ENCODE results near the gene NFATC2. TPM values are rescaled to one million over a fixed set of nuclear protein-coding genes. Genes with fewer than 3 reads are reported as not detected.
"Not testable (repeated sequence)": the region's sequence is repeated elsewhere in the genome, so short reads cannot be mapped to it uniquely, and the experiment has no call there.

NFATC2 gene
- total and polyA plus RNA-seq, 2 donors: 2.1 to 8.8 TPM

GRCh38 chr20:51354191-51354768, 188.2 kb downstream of the NFATC2 start:
- WGBS: 74% methylated on average over 17 of the region's 17 CpGs
- DNase-seq (ENCODE audit: extremely low spot score): no peak

GRCh38 chr20:51353491-51353890, 189.0 kb downstream of the NFATC2 start:
- no peak for DNase-seq (ENCODE audit: extremely low spot score)
- no peaks in the 10 kb centered on the region for H3K4me1 ChIP-seq (ENCODE audit: insufficient read depth)
- WGBS: 76% methylated on average over 4 of the region's 4 CpGs
- no peaks in the 10 kb centered on the region for H3K36me3 ChIP-seq (ENCODE audit: insufficient read depth)
- no peak overlapping the region for H3K4me3 ChIP-seq (ENCODE audit: low read depth, low read length)
- H3K27ac ChIP-seq (ENCODE audit: low read depth): no peak overlapping the region

More at GRCh38 chr20:51354191-51354768, 188.2 kb downstream of the NFATC2 start:
- H3K27ac ChIP-seq (ENCODE audit: low read depth): no peak overlapping the region
- no peak overlapping the region for H3K4me3 ChIP-seq (ENCODE audit: low read depth, low read length)
- H3K36me3 ChIP-seq (ENCODE audit: insufficient read depth): no peaks in the 10 kb centered on the region
- no peaks in the 10 kb centered on the region for H3K4me1 ChIP-seq (ENCODE audit: insufficient read depth)

- WGBS: 97% methylated on average over 11 of the region's 11 CpGs
- H3K36me3 ChIP-seq (ENCODE audit: insufficient read depth): no peaks in the 10 kb centered on the region
- no peaks in the 10 kb centered on the region for H3K4me1 ChIP-seq (ENCODE audit: insufficient read depth)
- no peak overlapping the region for H3K27ac ChIP-seq (ENCODE audit: low read depth)
- no peak overlapping the region for H3K4me3 ChIP-seq (ENCODE audit: low read depth, low read length)
- DNase-seq (ENCODE audit: extremely low spot score): no peak
Observed at GRCh38 chr20:51352791-51353190, 189.7 kb downstream of the NFATC2 start.

GRCh38 chr20:51350941-51351631, 191.4 kb downstream of the NFATC2 start:
- Histone ChIP-seq H3K4me1 (ENCODE audit: insufficient read depth) (no peaks in the 10 kb centered on the region), H3K27ac (ENCODE audit: low read depth) (no peak overlapping the region), H3K36me3 (ENCODE audit: insufficient read depth) (no peaks in the 10 kb centered on the region), H3K4me3 (ENCODE audit: low read depth, low read length) (no peak overlapping the region)
- WGBS: 32% methylated on average over 6 of the region's 6 CpGs
- no peak for DNase-seq (ENCODE audit: extremely low spot score)

GRCh38 chr20:51348876-51349275, 193.6 kb downstream of the NFATC2 start:
- Histone ChIP-seq H3K36me3 (ENCODE audit: insufficient read depth) (no peaks in the 10 kb centered on the region), H3K4me1 (ENCODE audit: insufficient read depth) (no peaks in the 10 kb centered on the region), H3K27ac (ENCODE audit: low read depth) (no peak overlapping the region), H3K4me3 (ENCODE audit: low read depth, low read length) (no peak overlapping the region)
- DNase-seq (ENCODE audit: extremely low spot score): no peak
- WGBS: 90% methylated on average over 4 of the region's 4 CpGs

- no peak for DNase-seq (ENCODE audit: extremely low spot score)
- no peak overlapping the region for H3K4me3 ChIP-seq (ENCODE audit: low read depth, low read length)
- no peaks in the 10 kb centered on the region for H3K4me1 ChIP-seq (ENCODE audit: insufficient read depth)
- H3K36me3 ChIP-seq (ENCODE audit: insufficient read depth): no peaks in the 10 kb centered on the region
- no peak overlapping the region for H3K27ac ChIP-seq (ENCODE audit: low read depth)
- 67% methylated on average over 1 of the region's 1 CpG for WGBS
Observed at GRCh38 chr20:51347831-51348230, 194.7 kb downstream of the NFATC2 start.

- DNase-seq (ENCODE audit: extremely low spot score): no peak
- Histone ChIP-seq H3K4me1 (ENCODE audit: insufficient read depth) (no peaks in the 10 kb centered on the region), H3K36me3 (ENCODE audit: insufficient read depth) (no peaks in the 10 kb centered on the region), H3K4me3 (ENCODE audit: low read depth, low read length) (no peak overlapping the region), H3K27ac (ENCODE audit: low read depth) (no peak overlapping the region)
- 78% methylated on average over 8 of the region's 8 CpGs for WGBS
Observed at GRCh38 chr20:51346686-51347485, 195.6 kb downstream of the NFATC2 start.

GRCh38 chr20:51345601-51346101, 196.9 kb downstream of the NFATC2 start:
- H3K27ac ChIP-seq (ENCODE audit: low read depth): no peak overlapping the region
- H3K4me3 ChIP-seq (ENCODE audit: low read depth, low read length): no peak overlapping the region
- DNase-seq (ENCODE audit: extremely low spot score): no peak
- WGBS: 65% methylated on average over 8 of the region's 8 CpGs
- no peaks in the 10 kb centered on the region for H3K4me1 ChIP-seq (ENCODE audit: insufficient read depth)
- H3K36me3 ChIP-seq (ENCODE audit: insufficient read depth): no peaks in the 10 kb centered on the region

- 68% methylated on average over 3 of the region's 3 CpGs for WGBS
- H3K4me1 ChIP-seq (ENCODE audit: insufficient read depth); DNase-seq (ENCODE audit: extremely low spot score); H3K36me3 ChIP-seq (ENCODE audit: insufficient read depth); H3K27ac ChIP-seq (ENCODE audit: low read depth); H3K4me3 ChIP-seq (ENCODE audit: low read depth, low read length): not testable (repeated sequence)
Observed at GRCh38 chr20:51343802-51344201, 198.7 kb downstream of the NFATC2 start.

- no peak for DNase-seq (ENCODE audit: extremely low spot score)
- H3K36me3 ChIP-seq (ENCODE audit: insufficient read depth): no peaks in the 10 kb centered on the region
- no peaks in the 10 kb centered on the region for H3K4me1 ChIP-seq (ENCODE audit: insufficient read depth)
- no peak overlapping the region for H3K4me3 ChIP-seq (ENCODE audit: low read depth, low read length)
- no peak overlapping the region for H3K27ac ChIP-seq (ENCODE audit: low read depth)
- 80% methylated on average over 8 of the region's 8 CpGs for WGBS
Observed at GRCh38 chr20:51342510-51343236, 199.8 kb downstream of the NFATC2 start.

GRCh38 chr20:51341581-51341980, 200.9 kb downstream of the NFATC2 start:
- Histone ChIP-seq H3K4me1 (ENCODE audit: insufficient read depth) (no peaks in the 10 kb centered on the region), H3K36me3 (ENCODE audit: insufficient read depth) (no peaks in the 10 kb centered on the region), H3K27ac (ENCODE audit: low read depth) (no peak overlapping the region), H3K4me3 (ENCODE audit: low read depth, low read length) (no peak overlapping the region)
- 59% methylated on average over 3 of the region's 3 CpGs for WGBS
- DNase-seq (ENCODE audit: extremely low spot score): no peak

GRCh38 chr20:51340451-51340840, 202.1 kb downstream of the NFATC2 start:
- no peak overlapping the region for H3K4me3 ChIP-seq (ENCODE audit: low read depth, low read length)
- H3K36me3 ChIP-seq (ENCODE audit: insufficient read depth): no peaks in the 10 kb centered on the region
- no peak for DNase-seq (ENCODE audit: extremely low spot score)
- H3K27ac ChIP-seq (ENCODE audit: low read depth): no peak overlapping the region
- H3K4me1 ChIP-seq (ENCODE audit: insufficient read depth): no peaks in the 10 kb centered on the region

GRCh38 chr20:51339721-51340450, 202.6 kb downstream of the NFATC2 start:
- Histone ChIP-seq H3K4me1 (ENCODE audit: insufficient read depth) (no peaks in the 10 kb centered on the region), H3K27ac (ENCODE audit: low read depth) (no peak overlapping the region), H3K4me3 (ENCODE audit: low read depth, low read length) (no peak overlapping the region), H3K36me3 (ENCODE audit: insufficient read depth) (no peaks in the 10 kb centered on the region)
- DNase-seq (ENCODE audit: extremely low spot score): no peak
- 36% methylated on average over 2 of the region's 2 CpGs for WGBS
